H9 (cell line): ENCODE results near the gene GALR2. TPM values are rescaled to one million over a fixed set of nuclear protein-coding genes. Genes with fewer than 3 reads are reported as not detected.
A peak's percentile ranks its signal among the peaks of the same experiment; 100 is the strongest.

Source experiments
- DNase-seq: peaks from one replicate; pipeline ENCODE4 v3.0.0-alpha.2; 2017
- H2AFZ ChIP-seq: one replicate; pipeline ENCODE4 v1.6.1; 2013; ENCODE audit warnings: mild to moderate bottlenecking, low read length, control low read depth, moderate library complexity
- H2AK5ac ChIP-seq: 2 replicates; pipeline ENCODE4 v1.6.1; 2013; ENCODE audit warnings: low read length, control low read depth, mixed read lengths; ENCODE audit not compliant: insufficient read length
- H2BK120ac ChIP-seq: one replicate; pipeline ENCODE4 v1.6.1; 2013; ENCODE audit warnings: low read depth, mild to moderate bottlenecking, low read length, control low read depth, inconsistent platforms; ENCODE audit not compliant: poor library complexity, severe bottlenecking
- H2BK12ac ChIP-seq: 2 replicates; pipeline ENCODE4 v1.6.1; 2013; ENCODE audit warnings: low read length, control low read depth, mixed read lengths, low read depth; ENCODE audit not compliant: insufficient read length
- H2BK15ac ChIP-seq: 2 replicates; pipeline ENCODE4 v1.6.1; 2013; ENCODE audit warnings: low read depth, low read length, control low read depth
- H2BK20ac ChIP-seq: one replicate; pipeline ENCODE4 v1.6.1; 2013; ENCODE audit warnings: low read depth, mild to moderate bottlenecking, low read length, control low read depth, inconsistent platforms; ENCODE audit not compliant: poor library complexity, severe bottlenecking
- H2BK5ac ChIP-seq: 2 replicates; pipeline ENCODE4 v1.6.1; 2013; ENCODE audit warnings: low read length, control low read depth, mixed read lengths; ENCODE audit not compliant: insufficient read length
- H3K14ac ChIP-seq: 2 replicates; pipeline ENCODE4 v1.6.1; 2013; ENCODE audit warnings: low read length, control low read depth; ENCODE audit not compliant: insufficient read depth
- H3K18ac ChIP-seq: 2 replicates; pipeline ENCODE4 v1.6.1; 2013; ENCODE audit warnings: low read depth, mild to moderate bottlenecking, mixed read lengths, low read length, control low read depth; ENCODE audit not compliant: insufficient read length
- H3K23ac ChIP-seq: 2 replicates; pipeline ENCODE4 v1.6.1; 2013; ENCODE audit warnings: low read length, control low read depth, mixed read lengths, low read depth; ENCODE audit not compliant: insufficient read length
- H3K23me2 ChIP-seq: 2 replicates; pipeline ENCODE4 v1.6.1; 2013; ENCODE audit warnings: low read depth, mild to moderate bottlenecking, mixed read lengths, low read length, control low read depth; ENCODE audit not compliant: insufficient read length, poor library complexity, severe bottlenecking
- H3K27ac ChIP-seq: 2 replicates; pipeline ENCODE4 v1.5.1; 2013; ENCODE audit warnings: low read length, control low read depth, mixed read lengths, low read depth; ENCODE audit not compliant: insufficient read length
- H3K27me3 ChIP-seq: 2 replicates; pipeline ENCODE4 v1.6.1; 2013; ENCODE audit warnings: low read length, control low read depth, inconsistent platforms; ENCODE audit not compliant: insufficient read depth
- H3K4ac ChIP-seq: 2 replicates; pipeline ENCODE4 v1.6.1; 2013; ENCODE audit warnings: low read depth, mild to moderate bottlenecking, control low read depth, inconsistent platforms, low read length, moderate library complexity
- H3K4me1 ChIP-seq: 2 replicates; pipeline ENCODE4 v1.6.1; 2013; ENCODE audit warnings: low read length, control low read depth, inconsistent platforms; ENCODE audit not compliant: insufficient read depth
- H3K4me2 ChIP-seq: 2 replicates; pipeline ENCODE4 v1.6.1; 2013; ENCODE audit warnings: low read length, control low read depth, mixed read lengths; ENCODE audit not compliant: insufficient read length, insufficient read depth
- H3K56ac ChIP-seq: 2 replicates; pipeline ENCODE4 v1.6.1; 2013; ENCODE audit warnings: low read depth, mild to moderate bottlenecking, mixed read lengths, low read length, control low read depth; ENCODE audit not compliant: insufficient read length
- H3K79me1 ChIP-seq: 2 replicates; pipeline ENCODE4 v1.6.1; 2013; ENCODE audit warnings: low read depth, mild to moderate bottlenecking, moderate library complexity, low read length, control low read depth, inconsistent platforms; ENCODE audit not compliant: insufficient read depth, poor library complexity, severe bottlenecking
- H3K79me2 ChIP-seq: 2 replicates; pipeline ENCODE4 v1.6.1; 2013; ENCODE audit warnings: low read length, control low read depth, inconsistent platforms; ENCODE audit not compliant: insufficient read depth
- H3K9ac ChIP-seq: 2 replicates; pipeline ENCODE4 v1.6.1; 2013; ENCODE audit warnings: low read length, control low read depth, mixed read lengths; ENCODE audit not compliant: insufficient read length; ENCODE audit errors: extremely low read depth
- H3K9me3 ChIP-seq: one replicate; pipeline ENCODE4 v1.6.1; 2013; ENCODE audit warnings: low read depth, low read length, inconsistent platforms; ENCODE audit not compliant: control insufficient read depth
- H3T11ph ChIP-seq: one replicate; pipeline ENCODE4 v1.6.1; 2013; ENCODE audit warnings: mild to moderate bottlenecking, low read length, control low read depth, inconsistent platforms
- H4K20me1 ChIP-seq: one replicate; pipeline ENCODE4 v1.6.1; 2013; ENCODE audit not compliant: control insufficient read depth, insufficient read length, insufficient read depth
- H4K5ac ChIP-seq: 2 replicates; pipeline ENCODE4 v1.6.1; 2013; ENCODE audit warnings: low read depth, mild to moderate bottlenecking, mixed read lengths, low read length, control low read depth; ENCODE audit not compliant: insufficient read length
- H4K8ac ChIP-seq: replicated peaks from 2 replicates; pipeline ENCODE4 v1.6.1; 2013; ENCODE audit warnings: low read length, control low read depth, mixed read lengths, low read depth; ENCODE audit not compliant: insufficient read length
- H4K91ac ChIP-seq: 2 replicates; pipeline ENCODE4 v1.6.1; 2013; ENCODE audit warnings: low read depth, mild to moderate bottlenecking, moderate library complexity, mixed read lengths, low read length, control low read depth; ENCODE audit not compliant: insufficient read length
- H3K27ac Mint-ChIP-seq, 3 experiments: 2 replicates in 2 of 3; 3 replicates in 1 of 3; pipeline ENCODE4 v1.8.0; 2020 to 2021; ENCODE audit warnings: mixed read lengths in 3 of 3, mild to moderate bottlenecking in 1 of 3, moderate library complexity in 1 of 3
- H3K27me3 Mint-ChIP-seq: 2 replicates; pipeline ENCODE4 v1.8.0; 2021; ENCODE audit warnings: low read depth, mild to moderate bottlenecking, moderate library complexity, mixed read lengths
- H3K36me3 Mint-ChIP-seq, 3 experiments: 2 replicates in 2 of 3; 3 replicates in 1 of 3; pipeline ENCODE4 v1.8.0; 2020 to 2021; ENCODE audit warnings: low read depth in 3 of 3, mixed read lengths in 3 of 3; ENCODE audit not compliant: insufficient read depth in 1 of 3
- H3K4me1 Mint-ChIP-seq, 2 experiments: 2 replicates each; pipeline ENCODE4 v1.8.0; 2020; ENCODE audit warnings: mixed read lengths in 2 of 2
- H3K4me3 Mint-ChIP-seq, 2 experiments: 2 replicates in 1 of 2; 3 replicates in 1 of 2; pipeline ENCODE4 v1.8.0; 2020 to 2021; ENCODE audit warnings: mild to moderate bottlenecking in 2 of 2, mixed read lengths in 2 of 2, moderate library complexity in 1 of 2
- H3K9me3 Mint-ChIP-seq, 2 experiments: 2 replicates in 1 of 2; 3 replicates in 1 of 2; pipeline ENCODE4 v1.8.0; 2020; ENCODE audit warnings: mild to moderate bottlenecking in 2 of 2, mixed read lengths in 2 of 2, moderate library complexity in 1 of 2
- CTCF ChIP-seq: fragments of 200-600 bp; sonication (generic); conservative IDR thresholded peaks from 3 replicates; pipeline ENCODE4 v1.8.0; 2021; ENCODE audit warnings: antibody characterized with exemption, mild to moderate bottlenecking
- WGBS: extraction: QIAGEN DNeasy Blood & Tissue Kit; methylation state at CpG from one replicate; pipeline ENCODE4 v1.1.7; 2013; ENCODE audit warnings: missing lambda C conversion rate, low lambda C conversion rate, mixed read lengths; ENCODE audit not compliant: insufficient read length; ENCODE audit errors: extremely low coverage; 5-methylcytosine and 5-hydroxymethylcytosine counted together
- total RNA-seq: library from RNA; stranded (reverse); gene quantifications from 2 replicates; pipeline ENCODE4 v1.2.1, GENCODE V29; 2021

Gene GALR2
- total RNA-seq, 1 experiment from 2014 or later: 0.81 TPM

GRCh38 chr17:76085066-76085730, 10.6 kb downstream of the GALR2 start:
- Histone ChIP-seq H3K79me1 (no peaks in the 10 kb centered on the region), H2BK5ac (no peak overlapping the region), H4K5ac (no peak overlapping the region), H4K91ac (no peak overlapping the region), H3K23ac (no peak overlapping the region), H3K27ac (no peak overlapping the region), H2AK5ac (no peak overlapping the region), H2BK120ac (no peak overlapping the region), H3K27me3 (no peaks in the 10 kb centered on the region), H3K56ac (no peak overlapping the region), H2BK15ac (no peak overlapping the region), H3K23me2 (peaks cover 2% of the 10 kb centered on the region), H3K79me2 (no peaks in the 10 kb centered on the region), H3T11ph (no peak overlapping the region), H4K20me1 (no peaks in the 10 kb centered on the region), H2AFZ (no peak overlapping the region), H3K18ac (no peak overlapping the region), H4K8ac (no peak overlapping the region), H2BK20ac (no peak overlapping the region), H2BK12ac (no peak overlapping the region), H3K4ac (no peak overlapping the region), H3K9ac (no peak overlapping the region), H3K4me1 (no peaks in the 10 kb centered on the region; the same call in 1 of the 2 replicates), H3K4me2 (no peak overlapping the region), H3K14ac (no peak overlapping the region; the same call in 1 of the 2 replicates), H3K9me3 (no peaks in the 10 kb centered on the region)
- Mint-ChIP-seq H3K27ac (peak overlapping the region in 1 of 3 experiments; percentile 77; a peak in 1 of 7 replicates), H3K4me3 (no peak overlapping the region), H3K9me3 (no peaks in the 10 kb centered on the region), H3K36me3 (peaks cover 18 to 76% (median 60%) of the 10 kb centered on the region in 3 experiments; a peak in 6 of 7 replicates), H3K4me1 (peaks cover 12 to 13% of the 10 kb centered on the region in 2 experiments), H3K27me3 (peaks cover 3% of the 10 kb centered on the region)
- peak; percentile 28 for DNase-seq
- no CpG with 5 or more reads among the region's 17 CpGs for WGBS
- TF ChIP-seq CTCF: no peak
